IPS DF 6.9 (cell line): ENCODE measurements around the gene IP6K3.
A peak's percentile ranks its signal among the peaks of the same experiment; 100 is the strongest.

Experiments used
- DNase-seq: peaks from one replicate; pipeline ENCODE4 v3.0.0-alpha.2; 2013; ENCODE audit warnings: low read depth, low spot score
- H3K27ac ChIP-seq: one replicate; pipeline ENCODE4 v1.5.1; 2013; ENCODE audit warnings: low read length, control low read depth
- H3K27me3 ChIP-seq: 2 replicates; pipeline ENCODE4 v1.6.1; 2013; ENCODE audit warnings: mild to moderate bottlenecking, low read length; ENCODE audit not compliant: control insufficient read depth, insufficient read depth
- H3K36me3 ChIP-seq: 2 replicates; pipeline ENCODE4 v1.6.1; 2013; ENCODE audit warnings: low read length; ENCODE audit not compliant: control insufficient read depth, insufficient read depth
- H3K4me1 ChIP-seq: 2 replicates; pipeline ENCODE4 v1.6.1; 2013; ENCODE audit warnings: low read length; ENCODE audit not compliant: control insufficient read depth, insufficient read depth
- H3K4me3 ChIP-seq: 2 replicates; pipeline ENCODE4 v1.5.1; 2013; ENCODE audit warnings: mild to moderate bottlenecking, low read length
- H3K9me3 ChIP-seq: 2 replicates; pipeline ENCODE4 v1.6.1; 2013; ENCODE audit warnings: low read length, inconsistent platforms; ENCODE audit not compliant: control insufficient read depth, insufficient read depth
- WGBS: extraction: QIAGEN DNeasy Blood & Tissue Kit; methylation state at CpG from one replicate; pipeline ENCODE4 v1.1.7; 2013; ENCODE audit warnings: mixed read lengths, missing lambda C conversion rate; ENCODE audit not compliant: insufficient read length, insufficient coverage; 5-methylcytosine and 5-hydroxymethylcytosine counted together

The IP6K3 gene

DNA sequence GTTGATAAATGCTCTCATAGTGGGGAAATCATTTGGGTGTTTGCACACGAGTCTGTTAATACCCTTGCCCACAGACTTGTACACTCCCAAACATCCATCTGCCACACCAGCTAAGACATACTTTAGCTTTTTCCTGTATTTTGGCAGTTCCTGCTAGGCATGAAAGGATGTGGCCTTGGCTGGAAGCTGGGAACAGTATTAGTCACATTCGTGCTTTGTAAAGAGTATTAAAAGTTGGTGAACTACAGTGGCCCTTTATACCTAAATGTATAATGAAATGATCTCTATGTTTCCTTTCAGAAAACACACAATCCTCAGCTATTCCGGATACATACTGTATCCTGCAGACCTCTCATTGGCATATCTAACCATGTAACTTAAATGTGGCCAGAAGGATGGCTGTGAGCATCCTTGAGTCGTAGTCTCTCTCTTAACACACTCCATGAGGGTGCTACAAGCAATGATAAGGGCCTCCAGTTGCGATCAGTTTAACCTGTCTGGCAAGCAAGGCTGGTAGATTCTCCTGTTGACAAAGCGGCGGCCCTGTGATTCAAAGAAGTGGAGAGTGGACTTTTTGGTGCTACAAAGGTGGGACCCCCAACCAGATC, 40.7 kb upstream of the IP6K3 start:
- WGBS: no CpG with 5 or more reads among the region's 7 CpGs
- Histone ChIP-seq H3K9me3 (no peaks in the 10 kb centered on the region), H3K27me3 (no peaks in the 10 kb centered on the region), H3K27ac (no peak overlapping the region), H3K4me1 (peaks cover 12% of the 10 kb centered on the region; the same call in 1 of the 2 replicates), H3K36me3 (peaks cover 12% of the 10 kb centered on the region), H3K4me3 (no peak overlapping the region)
- no peak for DNase-seq

DNA sequence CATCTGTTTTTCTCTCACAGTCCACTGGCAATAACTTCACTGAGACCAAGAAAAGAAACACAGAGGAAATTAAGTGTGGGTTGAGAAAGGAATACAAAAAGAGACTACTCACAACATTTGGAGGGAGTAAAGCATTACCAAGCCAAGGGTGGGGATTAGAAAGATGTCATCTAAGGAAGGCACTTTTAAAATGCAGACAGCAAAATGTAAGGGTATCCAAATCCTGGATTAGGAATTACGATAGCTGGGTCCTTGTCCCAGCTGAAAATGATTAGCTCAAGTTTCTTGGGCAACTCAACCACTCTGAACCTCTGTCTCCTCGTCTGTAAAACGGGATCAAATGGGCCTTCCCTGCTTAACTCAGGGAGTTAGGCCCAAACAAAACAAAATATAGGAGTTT, 40.0 kb upstream of the IP6K3 start:
- no peak overlapping the region for H3K4me3 ChIP-seq
- no CpG with 5 or more reads among the region's 3 CpGs for WGBS

DNA sequence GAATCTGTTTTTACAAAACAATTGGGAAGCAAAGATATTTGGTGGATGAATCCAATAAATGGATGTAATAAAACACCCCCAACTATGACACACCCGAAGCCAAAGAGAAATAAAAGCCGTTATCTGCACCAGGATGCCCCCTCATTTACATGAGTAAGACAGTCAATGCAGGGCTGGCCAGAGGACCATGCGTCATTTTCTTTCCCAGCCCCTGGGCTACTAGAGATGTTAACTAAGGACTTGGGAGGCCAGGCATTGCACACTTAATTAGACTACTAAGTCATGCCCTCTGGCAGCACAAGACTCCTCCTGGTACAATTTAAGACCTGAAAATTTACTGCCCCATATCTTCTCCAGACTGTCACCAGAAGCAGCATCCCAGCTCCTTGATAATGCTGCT, 39.1 kb upstream of the IP6K3 start:
- Histone ChIP-seq H3K36me3 (peaks cover 12% of the 10 kb centered on the region), H3K4me3 (no peak overlapping the region), H3K27me3 (no peaks in the 10 kb centered on the region), H3K4me1 (peaks cover 18% of the 10 kb centered on the region), H3K9me3 (no peaks in the 10 kb centered on the region), H3K27ac (no peak overlapping the region)
- DNase-seq: no peak
- no CpG with 5 or more reads among the region's 3 CpGs for WGBS

More for the DNA sequence above, 40.0 kb upstream of the IP6K3 start:
- Histone ChIP-seq H3K27me3 (no peaks in the 10 kb centered on the region), H3K9me3 (no peaks in the 10 kb centered on the region), H3K4me1 (peaks cover 19% of the 10 kb centered on the region), H3K27ac (no peak overlapping the region), H3K36me3 (peaks cover 12% of the 10 kb centered on the region)
- DNase-seq: no peak

DNA sequence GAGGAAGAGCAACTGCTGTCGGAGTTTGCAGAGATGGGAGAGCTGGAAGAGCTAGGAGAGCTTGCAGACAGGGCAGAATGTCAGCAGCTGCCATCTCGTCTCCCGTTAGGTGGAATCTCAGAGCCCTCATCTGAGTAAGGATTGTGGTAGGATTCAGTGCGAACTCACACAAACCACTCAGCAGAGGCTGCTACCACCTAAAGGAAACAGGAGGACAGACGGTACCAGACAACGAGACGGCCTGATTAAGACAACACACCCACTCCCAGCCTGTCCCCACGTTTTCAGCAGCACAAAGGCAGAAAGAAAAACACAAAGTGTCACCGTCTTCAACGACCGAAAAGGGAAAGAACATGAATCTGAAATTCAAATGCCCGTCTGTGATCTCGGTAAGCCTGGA, 38.1 kb upstream of the IP6K3 start:
- H3K9me3 ChIP-seq: no peaks in the 10 kb centered on the region
- peaks cover 20% of the 10 kb centered on the region for H3K36me3 ChIP-seq
- no peak overlapping the region for H3K27ac ChIP-seq
- peaks cover 24% of the 10 kb centered on the region for H3K4me1 ChIP-seq
- H3K4me3 ChIP-seq: no peak overlapping the region
- H3K27me3 ChIP-seq: no peaks in the 10 kb centered on the region
- no CpG with 5 or more reads among the region's 13 CpGs for whole genome bisulfite sequencing
- DNase-seq: no peak

DNA sequence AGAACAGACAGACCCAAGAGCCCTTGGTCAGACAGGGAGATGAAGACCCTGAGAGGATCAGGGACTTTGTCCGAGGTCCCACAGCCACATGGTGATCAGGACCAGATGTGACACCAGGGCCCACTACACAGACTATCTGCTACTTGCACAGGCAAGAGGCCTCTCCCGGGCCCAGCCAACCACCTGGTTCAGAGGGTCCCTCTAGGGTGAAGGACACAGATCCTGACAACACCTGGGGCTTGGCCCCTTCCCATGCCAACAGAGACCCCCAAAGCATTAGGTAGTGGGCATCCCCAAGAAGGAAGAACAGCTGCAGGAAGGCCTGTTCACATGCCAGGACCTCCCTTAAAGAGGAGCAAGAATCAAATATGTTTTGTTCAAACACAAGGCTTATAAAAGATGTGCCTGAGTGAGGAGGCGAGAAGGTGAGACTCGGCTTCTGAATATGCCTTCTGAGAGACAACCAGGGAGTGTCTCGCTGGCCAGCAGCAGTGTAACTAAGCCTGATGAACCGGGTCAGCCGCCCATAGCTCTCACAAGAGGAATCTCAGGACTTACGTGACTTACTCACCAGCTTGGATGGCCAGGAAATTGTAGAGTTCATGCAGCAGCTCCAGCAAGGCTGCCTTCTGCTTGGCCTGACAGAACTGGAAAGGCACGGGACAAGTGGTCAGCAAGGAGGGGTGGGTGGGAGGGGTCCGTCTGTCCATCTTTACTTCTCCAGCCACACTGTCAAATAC, 37.2 kb upstream of the IP6K3 start:
- H3K4me1 ChIP-seq: peaks cover 19% of the 10 kb centered on the region

DNA sequence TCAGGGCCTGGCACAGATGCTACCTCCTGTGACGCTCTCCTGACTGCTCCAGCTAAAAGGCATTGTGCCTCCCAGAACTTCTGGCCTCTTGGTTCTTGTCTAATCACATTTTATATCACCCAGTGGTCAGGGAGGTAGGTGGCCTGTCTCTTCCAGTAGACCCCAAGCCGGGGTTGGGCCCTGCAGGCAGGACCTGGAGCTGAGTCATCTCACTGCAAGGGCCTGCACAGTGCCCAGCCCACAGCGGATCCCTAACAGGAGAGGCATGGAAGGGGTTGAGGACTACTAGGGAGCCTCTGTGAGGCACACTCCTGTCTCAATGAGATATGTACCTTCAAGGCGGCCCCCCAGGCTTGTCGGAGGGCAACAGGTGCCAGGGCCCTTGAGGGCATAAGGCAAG, 35.9 kb upstream of the IP6K3 start:
- H3K4me3 ChIP-seq: no peak overlapping the region
- H3K27ac ChIP-seq: no peak overlapping the region
- no peak for DNase-seq
- H3K27me3 ChIP-seq: no peaks in the 10 kb centered on the region
- no peaks in the 10 kb centered on the region for H3K9me3 ChIP-seq
- H3K36me3 ChIP-seq: peaks cover 36% of the 10 kb centered on the region
- no CpG with 5 or more reads among the region's 5 CpGs for WGBS
- H3K4me1 ChIP-seq: peaks cover 20% of the 10 kb centered on the region

More for the DNA sequence above, 37.2 kb upstream of the IP6K3 start:
- Histone ChIP-seq H3K27ac (no peak overlapping the region), H3K27me3 (no peaks in the 10 kb centered on the region), H3K36me3 (peaks cover 23% of the 10 kb centered on the region), H3K4me3 (no peak overlapping the region), H3K9me3 (no peaks in the 10 kb centered on the region)
- WGBS: no CpG with 5 or more reads among the region's 10 CpGs
- no peak for DNase-seq

DNA sequence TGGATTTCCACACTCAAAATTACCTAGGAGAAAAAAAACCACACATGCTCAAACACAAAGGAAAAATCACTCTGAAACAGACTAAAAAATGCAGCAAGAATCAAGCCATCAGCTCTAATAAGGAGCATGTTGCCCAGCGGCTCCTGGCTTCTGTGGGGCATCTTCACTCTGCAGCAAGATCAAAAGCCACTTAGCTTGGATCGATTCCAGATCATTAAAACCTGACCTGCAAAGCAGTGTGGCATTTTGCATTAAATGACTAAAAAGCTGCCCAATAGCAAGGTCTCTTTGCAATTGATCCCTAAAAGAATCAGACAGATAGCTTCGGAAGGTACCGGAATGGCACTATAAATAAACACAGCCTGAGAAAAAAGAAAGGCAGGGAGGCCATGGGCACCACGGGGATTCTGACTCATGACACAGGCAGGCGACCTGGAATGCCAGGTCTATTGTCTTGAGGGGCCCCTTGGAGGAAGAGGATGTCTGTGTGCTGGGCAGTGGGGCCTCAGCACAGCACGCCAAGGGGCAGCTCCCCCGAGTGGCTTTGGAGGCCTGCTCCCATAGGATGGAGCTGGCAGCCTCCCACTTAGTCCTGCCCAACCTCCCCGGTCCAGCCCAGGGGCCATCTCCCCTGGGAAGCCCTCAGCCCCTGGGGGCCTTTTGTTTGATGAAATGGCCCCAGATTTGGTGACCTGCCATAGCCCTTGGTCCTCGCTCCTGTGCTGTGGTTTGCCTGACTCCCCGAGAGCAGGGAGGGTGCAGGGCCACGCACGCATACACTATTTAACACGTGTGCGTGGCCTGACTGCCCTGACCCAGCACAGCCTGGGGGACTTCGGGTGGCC, 34.6 kb upstream of the IP6K3 start:
- H3K9me3 ChIP-seq: no peaks in the 10 kb centered on the region
- no CpG with 5 or more reads among the region's 16 CpGs for WGBS
- peaks cover 48% of the 10 kb centered on the region for H3K36me3 ChIP-seq
- peak overlapping the region; percentile 5 for H3K27ac ChIP-seq
- peaks cover 19% of the 10 kb centered on the region for H3K4me1 ChIP-seq
- H3K4me3 ChIP-seq: no peak overlapping the region
- DNase-seq: peak; percentile 61
- H3K27me3 ChIP-seq: no peaks in the 10 kb centered on the region

DNA sequence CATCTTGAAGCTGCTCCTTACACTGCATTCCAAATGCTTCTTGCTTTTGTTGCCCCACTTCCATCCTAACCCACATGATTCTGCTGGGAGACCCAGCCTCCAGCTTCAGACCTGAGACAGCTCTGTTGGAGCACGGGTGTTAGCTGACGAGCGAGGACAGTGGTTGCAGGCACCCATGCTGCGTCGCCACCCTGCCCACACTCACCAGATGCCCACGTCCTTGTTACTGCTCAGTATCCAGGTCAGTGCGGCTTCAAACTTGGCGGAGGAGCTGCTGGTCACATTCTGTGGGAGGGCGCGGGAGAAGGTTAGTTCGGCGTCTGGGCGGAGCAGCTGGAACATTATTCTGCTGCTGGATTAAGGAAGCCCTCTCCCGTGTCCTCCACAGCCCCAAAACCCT, 33.2 kb upstream of the IP6K3 start:
- DNase-seq: no peak
- Histone ChIP-seq H3K4me1 (peaks cover 19% of the 10 kb centered on the region), H3K36me3 (peaks cover 60% of the 10 kb centered on the region), H3K27me3 (no peaks in the 10 kb centered on the region), H3K4me3 (no peak overlapping the region), H3K9me3 (no peaks in the 10 kb centered on the region), H3K27ac (no peak overlapping the region)
- no CpG with 5 or more reads among the region's 14 CpGs for WGBS

DNA sequence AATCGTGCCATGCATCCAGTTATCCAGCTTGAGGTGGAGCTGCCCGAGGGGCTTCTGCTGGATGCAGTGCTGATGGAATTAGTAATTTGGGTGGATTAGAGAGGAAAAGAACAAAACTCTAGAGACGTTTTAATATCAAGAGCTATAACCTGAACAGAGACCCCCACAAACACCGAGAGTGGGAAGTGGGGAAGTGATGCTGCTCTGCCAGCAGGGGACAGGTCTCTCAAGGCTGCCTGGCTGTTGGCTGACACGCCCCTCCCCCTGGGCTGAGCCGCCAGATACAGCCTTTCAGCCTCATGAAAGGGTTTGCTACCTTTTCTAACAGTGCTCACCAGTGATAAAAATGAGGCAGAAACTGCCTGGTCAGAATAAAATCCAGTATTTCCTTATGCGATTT, 32.6 kb upstream of the IP6K3 start:
- Histone ChIP-seq H3K27me3 (no peaks in the 10 kb centered on the region), H3K36me3 (peaks cover 63% of the 10 kb centered on the region), H3K27ac (no peak overlapping the region), H3K4me1 (peaks cover 19% of the 10 kb centered on the region), H3K9me3 (no peaks in the 10 kb centered on the region), H3K4me3 (no peak overlapping the region)
- no CpG with 5 or more reads among the region's 7 CpGs for WGBS
- DNase-seq: no peak

DNA sequence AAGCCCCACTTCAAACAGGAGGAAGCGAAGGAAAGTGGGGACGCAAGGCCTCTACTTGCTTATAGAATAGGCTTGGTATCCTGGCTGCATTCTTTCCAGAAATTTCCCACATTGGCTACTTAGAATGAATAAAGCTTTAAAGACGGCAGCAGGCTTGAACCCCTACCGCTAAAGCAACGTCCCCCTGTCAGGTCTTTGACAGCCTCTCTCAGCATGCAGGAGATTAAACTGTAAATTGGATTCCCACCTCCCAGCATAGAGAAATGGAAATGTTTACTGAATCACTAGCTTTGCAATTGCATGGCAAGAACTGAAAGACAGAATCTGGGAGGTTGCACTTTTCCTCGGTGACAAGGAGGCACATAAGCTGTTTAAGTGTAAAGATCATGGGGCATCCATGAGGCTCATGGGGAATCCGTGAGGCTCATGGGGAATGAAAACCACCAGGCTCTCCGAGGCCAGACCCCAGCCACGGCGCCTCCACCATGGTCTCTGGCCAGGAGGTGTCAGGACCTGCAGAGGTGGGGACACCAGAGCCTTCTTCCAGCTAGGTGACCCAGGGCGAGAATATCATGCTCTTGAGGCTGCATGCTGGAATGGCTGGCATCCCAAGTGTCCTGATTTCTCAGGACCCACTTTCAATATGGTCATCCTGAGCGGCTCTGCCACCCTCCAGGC, 31.9 kb upstream of the IP6K3 start:
- WGBS: no CpG with 5 or more reads among the region's 12 CpGs
- no peak overlapping the region for H3K27ac ChIP-seq
- peaks cover 59% of the 10 kb centered on the region for H3K36me3 ChIP-seq
- H3K4me3 ChIP-seq: no peak overlapping the region
- no peaks in the 10 kb centered on the region for H3K27me3 ChIP-seq
- DNase-seq: no peak
- H3K9me3 ChIP-seq: no peaks in the 10 kb centered on the region
- H3K4me1 ChIP-seq: peaks cover 19% of the 10 kb centered on the region
